ENCODE data around the gene ARMH1.
A peak's percentile ranks its signal among the peaks of the same experiment; 100 is the strongest.

Gene ARMH1

DNA sequence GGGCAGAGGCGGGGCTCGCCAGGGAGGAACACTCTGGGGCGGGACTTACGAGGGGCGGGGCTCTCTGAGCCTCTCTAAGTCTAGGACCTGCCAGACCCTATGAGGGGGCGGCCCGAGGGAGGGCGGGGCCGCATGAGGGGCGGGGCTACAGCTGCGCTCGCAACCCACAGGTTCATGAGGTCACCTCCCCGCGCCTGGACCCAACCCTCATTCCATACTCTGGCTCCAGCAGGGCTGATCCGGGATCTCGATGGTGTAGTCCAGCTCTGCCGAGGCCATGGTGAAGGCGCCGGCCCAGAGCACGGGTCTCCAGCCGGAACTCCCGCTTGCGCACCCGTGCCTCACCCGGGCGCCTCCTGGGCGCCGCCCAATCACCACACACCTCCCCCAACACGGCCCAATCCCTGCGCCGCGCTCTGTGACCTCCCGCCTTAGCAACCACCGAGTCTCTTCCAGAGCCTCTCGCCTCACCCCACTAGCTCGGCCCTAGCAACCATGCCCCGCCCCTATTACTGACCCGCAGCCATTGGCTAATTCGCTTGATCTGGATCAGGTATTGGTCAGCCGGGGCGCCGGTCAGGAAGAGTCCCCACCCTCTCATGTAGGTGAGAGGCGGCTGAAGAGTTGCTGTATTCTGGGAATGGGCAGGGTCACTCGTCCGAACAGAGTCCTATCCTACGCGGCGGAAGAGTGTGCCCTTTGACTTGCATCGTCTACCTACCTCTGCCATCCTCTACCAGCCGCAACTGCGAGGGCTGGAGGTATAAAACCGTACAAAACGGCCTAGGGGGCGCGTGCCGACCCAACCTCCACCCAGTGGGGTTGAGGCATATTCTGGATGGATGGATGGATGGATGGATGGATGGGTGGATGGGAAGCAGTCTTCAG is at the start of gene ARMH1, which contains the start of gene TMEM53:
Gene ARMH1, plus strand, starts transcription at position 602 of the 888 bp plus-strand sequence. CDS start 14,984 bp downstream, outside the sequence.
Gene TMEM53, minus strand, starts transcription at position 369 of the 888 bp plus-strand sequence. Its CDS starts 90 bp downstream, at position 279.
- DNase-seq (ENCODE audit: low read depth) = peak; percentile 95

DNA sequence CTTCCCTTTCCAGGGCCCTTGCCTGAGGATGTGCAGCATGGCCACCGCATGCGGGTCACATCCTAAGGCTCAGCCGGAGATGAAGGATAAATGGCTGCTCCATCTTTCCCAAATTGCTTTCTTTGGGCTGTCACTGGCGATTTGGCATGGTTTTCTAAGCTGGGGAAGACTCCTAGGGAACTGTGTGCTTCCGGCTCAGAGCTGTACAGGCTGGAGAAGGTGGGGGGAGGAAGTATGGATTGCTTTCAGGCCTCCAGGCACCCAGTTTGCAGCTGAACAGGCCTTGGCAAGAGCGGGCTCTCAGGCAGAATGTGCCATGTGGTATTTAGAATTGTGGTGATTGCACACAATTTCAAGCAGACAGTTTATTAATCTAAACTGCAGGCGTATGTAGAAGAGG is 49.2 kb upstream of the ARMH1 start:
- no peak for DNase-seq (ENCODE audit: low read depth)

DNA sequence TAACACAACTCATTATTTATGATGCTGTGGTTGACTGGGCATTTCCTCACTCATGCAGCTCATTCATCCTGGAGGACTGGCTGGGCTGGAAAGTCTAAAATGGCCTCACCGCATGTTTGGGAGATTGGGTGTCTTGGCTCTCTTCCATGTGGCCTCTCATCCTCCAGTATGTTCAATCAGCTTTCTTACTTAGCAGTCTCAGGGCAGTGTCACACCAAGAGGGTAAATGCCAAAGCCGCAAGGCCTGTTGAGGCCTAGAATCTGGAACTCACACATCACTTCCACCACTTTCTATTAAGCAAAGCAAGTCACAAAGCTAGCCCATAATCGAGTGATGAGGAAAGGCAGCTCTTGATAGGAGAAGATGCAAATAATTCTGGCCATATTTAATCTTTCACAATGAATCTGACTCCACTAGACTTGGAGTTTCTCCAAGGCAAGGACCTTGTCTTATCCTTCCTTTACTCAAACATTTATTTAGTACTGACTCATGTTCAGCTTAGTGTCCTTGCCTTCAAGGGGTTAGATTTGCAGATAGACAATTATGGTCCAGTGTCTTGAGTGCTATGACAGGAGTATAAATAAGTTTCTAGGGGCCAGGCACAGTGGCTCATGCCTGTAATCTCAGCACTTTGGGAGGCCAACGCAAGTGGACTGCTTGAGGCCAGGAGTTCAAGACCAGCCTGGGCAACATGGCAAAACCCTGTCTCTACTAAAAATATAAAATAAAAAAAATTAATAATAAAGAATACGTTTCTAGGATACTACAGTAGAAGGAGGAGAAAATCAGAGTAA is 45.4 kb upstream of the ARMH1 start:
- no peak for DNase-seq (ENCODE audit: low read depth)

DNA sequence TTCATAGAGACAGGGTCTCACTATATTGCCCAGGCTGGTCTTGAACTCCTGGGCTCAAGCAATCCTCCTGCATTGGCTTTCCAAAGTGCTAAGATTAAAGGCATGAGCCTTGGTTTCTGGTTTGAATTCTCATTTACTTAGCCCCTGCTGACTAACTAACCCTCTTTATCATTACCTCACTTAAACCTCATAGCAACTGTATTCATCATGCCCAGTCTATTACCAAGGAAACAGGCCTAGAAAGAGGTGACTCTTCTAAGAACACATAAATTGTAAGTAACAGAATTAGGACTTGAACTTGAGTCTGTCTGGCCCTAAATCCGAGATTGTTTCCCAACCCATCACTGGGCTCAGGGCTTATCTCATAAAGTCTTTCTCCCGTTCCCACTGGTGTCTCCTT is 44.4 kb upstream of the ARMH1 start:
- no peak for DNase-seq (ENCODE audit: low read depth)

DNA sequence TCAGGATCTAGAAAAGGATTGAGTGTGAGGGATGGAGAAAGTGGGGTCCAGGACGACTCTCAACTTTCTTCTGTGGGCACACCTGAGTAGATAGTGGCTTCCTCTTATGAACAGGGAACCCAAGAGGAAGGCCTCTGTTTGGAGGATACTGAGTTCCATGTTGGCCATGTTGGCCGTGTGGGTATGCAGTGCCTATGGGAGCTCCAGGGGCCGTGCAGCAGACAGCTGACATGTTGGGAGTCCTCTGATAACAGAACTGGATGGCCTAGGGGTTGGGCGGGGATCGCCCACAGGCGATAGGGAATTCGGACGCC is 43.2 kb upstream of the ARMH1 start:
- DNase-seq (ENCODE audit: low read depth) = no peak

DNA sequence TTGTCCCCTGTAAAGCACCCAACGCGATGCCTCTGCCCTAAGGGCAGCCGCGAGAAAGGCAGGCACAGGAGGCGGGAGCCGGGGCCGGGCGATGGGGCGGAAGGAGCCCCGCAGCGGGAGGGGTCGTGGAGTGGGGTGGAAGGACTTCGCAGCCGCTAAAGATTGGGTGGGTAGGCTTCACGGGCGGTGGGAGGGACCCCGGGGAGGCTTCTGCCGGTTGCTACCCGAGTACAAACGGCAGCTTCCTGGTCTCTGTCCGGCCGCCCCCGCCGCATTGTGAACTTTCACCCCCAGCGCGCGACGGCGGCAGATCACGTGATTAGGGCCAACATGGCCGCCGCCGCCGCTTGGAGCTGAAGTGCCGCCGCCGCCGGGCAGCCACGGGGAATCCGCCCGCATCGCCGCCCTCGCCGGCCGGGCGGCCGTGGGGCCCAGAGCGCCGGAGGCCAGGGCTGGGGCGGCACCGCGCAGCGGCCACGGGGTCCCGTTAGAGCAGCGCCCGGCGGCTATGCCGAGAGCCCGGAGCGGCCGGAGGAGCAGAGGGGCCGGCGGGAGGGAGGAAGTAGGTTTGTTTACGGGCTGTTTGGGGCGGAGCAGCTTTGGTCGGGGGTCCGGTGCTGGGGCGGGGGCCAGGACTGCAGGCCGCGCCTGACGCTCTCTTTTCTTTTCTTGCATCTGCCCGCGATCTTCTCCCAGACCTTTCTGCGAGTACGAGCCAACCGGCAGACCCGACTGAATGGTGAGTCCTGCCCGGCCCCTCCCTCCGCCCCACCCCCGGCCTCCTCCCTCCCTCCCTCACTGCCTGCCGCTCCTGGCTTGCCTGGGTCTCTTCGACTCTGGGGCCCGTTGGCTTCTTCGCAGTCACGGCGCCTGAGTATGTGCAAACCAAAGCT is 42.6 kb upstream of the ARMH1 start:
- peak; percentile 83 for DNase-seq (ENCODE audit: low read depth)

DNA sequence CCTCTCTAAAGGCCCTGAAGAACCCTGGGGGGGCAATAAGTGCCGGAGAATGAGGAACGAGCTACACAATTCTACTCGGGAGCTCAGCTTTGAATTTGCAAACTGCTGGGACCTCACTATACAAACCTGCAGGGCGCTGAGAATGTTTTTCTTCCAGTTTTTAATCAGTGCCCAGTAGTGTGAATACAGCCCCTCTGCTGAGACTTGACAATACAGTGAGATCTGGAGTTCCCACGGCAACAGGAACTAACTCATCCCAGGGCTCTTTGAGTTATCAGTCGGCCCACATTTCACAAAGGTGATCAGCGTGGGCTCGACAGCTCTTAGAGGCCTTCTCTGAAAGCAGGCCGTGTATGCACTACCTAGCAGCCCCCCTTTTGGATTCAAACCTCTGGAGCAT is 41.9 kb upstream of the ARMH1 start:
- DNase-seq (ENCODE audit: low read depth) = no peak

DNA sequence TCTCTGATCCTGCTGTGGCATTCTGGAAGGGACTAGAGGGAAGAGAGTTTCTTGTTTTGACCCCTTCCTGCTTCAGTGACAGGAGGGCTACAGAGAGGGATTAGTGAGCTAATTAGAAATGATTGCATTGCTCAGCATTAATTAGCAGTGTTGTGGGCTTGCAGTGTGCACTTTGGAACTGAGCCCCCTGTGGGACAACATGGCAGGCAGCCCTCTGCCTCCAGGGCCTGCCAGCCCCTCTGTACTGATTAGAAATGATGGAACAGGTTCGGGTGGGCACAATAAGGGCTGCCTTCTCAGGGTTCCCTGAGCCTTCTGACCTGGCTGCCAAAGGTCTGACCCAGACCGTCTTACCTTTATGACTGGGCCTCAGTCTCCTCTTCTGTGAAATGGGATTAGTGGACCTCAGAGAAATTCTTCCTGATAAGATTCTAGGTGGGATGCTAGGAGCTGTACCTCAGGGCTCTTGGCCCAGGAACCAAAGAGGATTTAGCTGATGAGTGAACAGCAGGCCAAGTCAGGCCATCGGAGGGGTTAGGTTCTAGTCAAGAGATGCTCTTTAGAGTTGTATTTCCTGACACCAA is 39.8 kb upstream of the ARMH1 start:
- DNase-seq (ENCODE audit: low read depth) = no peak

DNA sequence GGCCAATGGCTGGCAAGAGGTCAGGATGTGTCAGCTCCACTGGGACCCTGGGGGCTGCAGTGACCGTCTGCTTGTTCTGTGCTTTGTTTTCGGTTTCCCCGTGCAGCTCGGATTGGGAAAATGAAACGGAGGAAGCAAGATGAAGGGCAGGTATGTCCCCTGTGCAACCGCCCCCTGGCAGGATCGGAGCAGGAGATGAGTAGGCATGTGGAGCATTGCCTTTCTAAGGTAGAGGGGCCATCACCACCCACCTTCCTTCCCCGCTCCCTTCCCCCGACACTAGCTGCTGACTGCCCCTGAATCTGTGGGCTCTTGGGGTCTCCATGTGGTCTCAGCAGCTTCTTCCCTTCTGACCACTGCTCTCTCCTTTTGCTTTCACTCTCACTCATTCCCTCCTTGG is 39.1 kb upstream of the ARMH1 start:
- no peak for DNase-seq (ENCODE audit: low read depth)

DNA sequence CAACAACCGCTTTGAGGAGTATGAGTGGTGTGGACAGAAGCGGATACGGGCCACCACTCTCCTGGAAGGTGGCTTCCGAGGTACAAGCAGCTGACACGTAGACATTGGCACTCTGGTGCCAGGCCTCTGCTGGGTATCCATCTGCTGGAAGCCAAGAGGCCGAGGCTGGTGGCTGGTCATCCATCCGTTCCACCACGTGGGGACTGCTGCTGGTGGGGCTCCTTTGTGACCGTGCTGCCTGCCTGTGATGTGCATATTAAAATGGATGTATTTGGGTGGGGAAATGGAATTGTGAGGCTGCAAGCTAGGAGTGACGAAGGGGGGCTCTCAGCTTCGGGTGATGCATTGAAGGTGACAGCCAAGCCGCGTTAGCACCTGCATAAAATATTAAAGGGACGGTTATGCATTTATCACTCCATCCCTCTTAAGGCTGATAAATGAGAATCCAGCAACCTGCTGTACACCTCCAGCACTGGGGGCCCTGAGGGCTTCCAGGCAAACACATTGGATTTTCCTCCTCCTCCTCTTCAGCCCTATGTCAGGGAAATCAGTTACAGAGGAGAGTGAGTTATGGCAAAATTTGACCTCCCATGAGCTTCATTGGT is 38.3 kb upstream of the ARMH1 start:
- DNase-seq (ENCODE audit: low read depth) = no peak

DNA sequence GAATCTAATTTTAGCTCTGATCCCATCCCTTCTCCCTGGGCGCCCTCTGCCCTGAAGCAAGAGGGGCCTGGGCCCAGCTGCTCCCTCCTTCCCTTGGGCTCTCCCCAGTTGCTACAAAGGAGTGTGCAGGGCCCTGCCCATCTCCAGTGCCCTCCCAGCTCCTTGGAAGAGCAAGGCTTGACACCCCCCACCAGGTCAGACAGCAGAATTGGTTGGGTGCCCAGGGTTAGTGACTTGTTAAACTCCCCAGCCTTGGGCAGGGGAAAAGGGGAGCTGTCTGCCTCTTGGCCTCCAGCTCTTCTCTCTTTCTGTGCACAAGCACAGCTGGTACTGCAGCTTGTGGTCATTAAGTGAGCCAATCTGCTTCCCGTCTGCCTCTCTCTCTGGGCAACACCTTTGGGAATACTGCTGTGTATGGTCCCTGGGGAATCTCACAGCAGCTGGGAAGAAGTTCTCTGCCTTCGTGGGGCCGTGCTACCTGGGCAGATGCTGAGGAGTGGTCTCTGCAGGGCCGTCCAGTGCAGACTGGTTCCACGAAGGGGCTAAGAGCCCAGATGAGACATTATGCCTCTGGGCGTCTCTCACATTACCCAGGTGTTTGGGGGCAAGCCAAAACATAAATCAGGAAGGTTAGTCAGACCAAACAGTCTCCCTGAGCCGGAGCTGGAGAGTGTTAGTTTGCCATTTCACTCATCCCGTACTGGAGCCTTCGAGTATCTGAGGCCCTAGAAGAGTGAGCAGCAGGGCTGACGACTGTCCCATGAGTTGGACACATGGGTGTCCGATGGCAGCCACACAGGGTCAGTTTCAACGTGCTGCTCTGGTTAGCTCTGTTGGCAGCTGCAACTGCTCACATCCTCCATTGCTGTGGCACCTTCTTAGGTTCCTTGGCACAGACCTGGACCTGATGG is 37.6 kb upstream of the ARMH1 start:
- DNase-seq (ENCODE audit: low read depth) = no peak

DNA sequence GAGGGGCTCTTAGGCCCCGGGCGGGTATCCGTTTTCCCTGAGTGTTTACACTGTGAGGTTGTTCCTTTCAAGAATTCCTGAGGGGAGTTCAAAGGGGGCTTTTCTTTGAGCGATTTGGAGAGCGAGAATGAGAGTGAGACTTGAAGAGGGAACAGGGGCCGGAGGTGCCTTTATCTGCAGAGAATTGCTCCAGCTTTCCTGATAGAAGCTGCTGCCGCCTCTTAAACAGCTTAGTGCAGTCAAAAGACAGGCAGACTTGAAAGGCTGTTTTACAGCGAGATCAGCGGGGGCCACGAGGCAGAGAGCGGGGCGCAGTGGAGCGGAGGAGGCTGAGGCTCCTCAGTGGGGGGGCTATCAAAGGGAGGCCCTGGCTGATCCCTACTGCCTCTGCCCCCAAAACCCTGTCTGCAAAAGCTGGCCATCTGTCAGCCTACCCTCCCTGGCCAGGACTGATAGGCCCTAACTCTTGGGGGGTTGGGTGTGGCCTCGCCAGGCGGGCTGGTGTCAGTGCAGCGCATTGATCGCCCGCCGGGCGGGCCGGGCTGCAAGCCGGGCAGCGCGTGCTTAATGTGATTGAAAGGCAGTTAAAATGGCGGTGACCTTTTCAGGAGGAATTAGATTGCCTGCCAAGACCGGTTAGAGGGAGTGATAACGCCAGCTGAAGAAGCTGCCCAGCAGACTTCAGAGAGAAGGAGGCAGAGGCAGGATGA is 36.7 kb upstream of the ARMH1 start:
- no peak for DNase-seq (ENCODE audit: low read depth)

DNA sequence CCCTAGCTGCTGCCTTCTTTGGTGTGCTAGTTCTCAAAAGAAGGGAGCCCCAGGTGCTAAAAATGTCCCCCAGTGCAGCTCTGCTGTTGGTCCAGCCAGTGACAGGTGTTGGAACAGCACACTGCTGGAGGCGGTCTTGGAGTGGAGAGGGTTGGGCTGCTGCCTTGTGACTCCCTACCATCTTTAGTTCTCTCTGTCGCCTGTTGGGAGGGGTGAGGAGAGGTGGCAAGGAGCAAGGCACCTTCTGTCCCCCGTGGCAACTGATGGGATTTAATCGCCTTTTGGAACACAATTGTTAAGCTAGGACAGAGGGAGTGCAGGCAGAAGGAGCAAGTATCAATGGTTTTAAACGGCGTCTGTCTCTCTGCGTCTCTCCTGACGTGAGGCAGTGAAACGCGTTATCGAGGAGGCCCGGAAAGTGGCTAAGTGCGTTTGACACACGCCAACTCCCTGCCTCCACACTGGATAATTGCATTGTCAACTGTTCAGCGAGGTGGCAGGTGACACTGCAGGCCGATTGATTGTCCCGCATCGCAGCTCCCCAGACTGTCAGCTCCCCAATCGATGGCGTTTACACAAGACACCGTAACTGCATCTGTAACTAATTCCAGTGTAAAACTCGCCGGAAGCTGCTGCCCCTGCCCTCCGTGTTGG is 34.2 kb upstream of the ARMH1 start:
- DNase-seq (ENCODE audit: low read depth) = no peak

DNA sequence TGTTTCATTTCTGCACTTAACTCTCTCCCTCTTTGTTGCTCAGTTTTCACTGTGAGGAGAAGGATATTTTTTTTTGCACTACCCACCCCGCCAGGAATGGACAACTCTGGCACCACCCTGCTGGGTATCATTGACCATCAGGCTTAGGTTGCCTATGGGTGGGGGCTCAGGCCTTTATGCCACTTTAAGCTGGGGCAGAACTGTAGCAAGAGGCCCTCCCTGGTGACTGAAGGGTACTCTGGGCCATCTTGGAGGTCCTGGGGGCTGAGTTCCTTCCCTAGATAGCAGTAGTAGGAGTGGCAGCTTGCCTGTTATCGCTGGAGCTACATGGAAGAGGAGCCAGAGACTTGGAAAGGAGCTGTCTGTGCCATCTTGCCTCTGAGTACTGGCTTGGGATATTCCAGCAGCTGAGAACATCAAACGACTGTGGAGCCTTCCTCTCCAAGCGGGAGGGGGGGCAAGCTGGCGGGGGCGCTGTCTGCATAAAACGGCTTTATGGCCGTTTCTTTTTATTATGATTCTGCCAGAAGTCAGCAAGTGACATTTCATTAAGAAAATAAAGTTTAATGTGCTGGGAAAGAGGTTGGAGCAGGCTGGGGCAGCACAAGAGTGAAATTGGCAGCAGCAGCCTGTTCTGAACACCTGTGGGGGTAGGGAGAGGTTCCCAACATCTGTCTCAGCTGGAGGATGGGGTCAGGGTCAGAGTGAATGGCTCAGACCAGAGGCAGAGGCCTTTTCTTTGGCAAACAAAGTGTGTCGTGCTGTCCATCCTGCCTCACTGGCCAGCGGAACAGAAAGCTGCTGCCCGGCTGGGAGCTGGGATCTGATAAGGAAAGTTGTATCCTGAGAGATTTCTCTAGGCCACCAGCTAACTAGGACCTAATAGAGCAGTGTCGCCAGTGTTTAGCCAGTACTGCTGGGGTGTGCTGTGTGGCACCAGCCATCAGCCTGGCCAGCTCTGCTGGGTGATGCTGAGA is 33.1 kb upstream of the ARMH1 start:
- DNase-seq (ENCODE audit: low read depth) = no peak

DNA sequence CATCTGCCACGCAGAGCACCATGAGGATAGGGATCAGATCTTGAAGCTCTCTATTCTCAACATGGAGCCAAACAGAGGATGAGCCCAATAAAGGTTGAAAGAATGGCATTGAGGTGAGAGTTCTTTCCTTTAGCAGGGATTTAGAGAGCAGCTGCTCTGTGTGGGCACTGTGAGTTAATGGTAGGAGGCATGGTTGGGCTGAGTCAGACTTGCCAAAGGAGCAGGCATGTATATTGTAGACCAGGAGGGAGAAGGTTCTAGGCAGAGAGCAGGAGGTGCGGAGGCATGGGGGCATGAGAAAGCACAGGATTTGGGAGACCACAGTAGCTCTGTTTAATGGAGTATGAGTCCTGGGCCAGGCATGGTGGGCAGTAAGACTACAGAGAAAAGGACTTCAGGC is 32.3 kb upstream of the ARMH1 start:
- no peak for DNase-seq (ENCODE audit: low read depth)

DNA sequence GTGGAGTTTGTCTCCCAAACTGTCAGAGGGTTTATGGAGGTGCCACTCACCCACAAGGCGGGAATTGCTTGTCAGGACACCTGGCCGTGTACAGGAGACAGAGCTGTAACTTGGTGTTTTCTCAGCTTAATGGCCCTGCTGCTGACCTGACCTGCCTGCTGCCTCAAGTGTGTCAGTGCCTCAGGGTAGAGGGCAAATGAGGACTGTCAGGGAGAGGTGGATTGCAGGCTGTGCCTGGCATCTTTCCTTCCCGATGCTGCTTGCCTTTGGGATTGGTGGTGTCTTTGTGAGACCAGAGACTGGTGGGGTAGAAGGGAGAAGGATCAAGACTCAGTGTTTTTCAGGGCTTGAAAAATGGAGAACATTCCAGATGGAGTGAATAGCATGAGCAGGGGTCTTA is 31.6 kb upstream of the ARMH1 start:
- no peak for DNase-seq (ENCODE audit: low read depth)

DNA sequence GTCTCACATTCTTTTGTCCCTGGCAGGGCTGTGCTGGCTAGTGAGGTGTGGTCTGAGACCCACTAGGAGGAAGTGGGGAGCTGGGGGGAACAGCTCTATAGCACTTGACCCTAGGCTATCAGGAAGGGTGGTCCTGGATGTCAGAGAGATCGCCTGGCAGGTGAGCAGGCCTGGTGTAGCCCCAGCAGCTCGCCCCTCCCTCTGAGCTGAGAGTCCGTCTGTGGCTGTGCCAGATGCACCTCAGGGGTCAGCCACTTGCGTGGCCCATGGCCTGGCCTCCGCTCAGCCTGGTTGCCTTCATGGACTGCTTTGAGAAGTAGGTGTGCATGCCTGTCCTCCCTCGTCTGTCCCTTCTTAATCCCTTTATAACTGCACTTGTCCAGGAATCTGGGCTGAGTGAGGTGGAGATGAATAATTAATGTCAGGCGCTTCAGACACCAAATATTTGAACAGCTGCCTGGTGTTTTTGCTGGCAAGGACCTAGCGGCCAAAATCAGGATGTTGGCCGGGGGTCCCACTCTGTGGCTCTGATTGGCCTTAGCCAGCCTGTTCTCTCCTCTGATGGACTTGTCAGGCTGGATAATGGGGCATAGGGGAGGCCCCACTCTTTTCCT is 30.7 kb upstream of the ARMH1 start:
- DNase-seq (ENCODE audit: low read depth) = no peak

DNA sequence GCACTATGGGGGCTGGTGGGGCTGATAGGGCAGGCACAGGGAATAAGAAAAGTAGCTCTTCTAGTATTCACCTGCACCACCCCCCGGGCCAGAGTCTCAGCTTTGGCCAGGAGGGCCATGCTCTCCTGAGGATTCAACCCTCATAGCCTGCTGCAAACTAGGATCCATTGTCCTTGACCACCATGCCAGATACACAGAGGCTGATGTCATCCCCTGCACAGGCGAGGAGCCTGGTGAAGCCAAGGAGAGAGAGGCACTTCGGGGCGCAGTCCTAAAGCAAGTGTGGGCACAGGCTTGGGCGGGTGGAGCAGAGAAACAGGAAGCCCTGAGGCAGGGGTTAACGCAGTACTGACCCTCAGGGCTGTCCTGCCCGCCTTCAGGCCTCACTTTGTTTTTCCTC is 29.7 kb upstream of the ARMH1 start:
- DNase-seq (ENCODE audit: low read depth) = no peak
